Measurements from ENCODE around the gene MGST3.

DNA sequence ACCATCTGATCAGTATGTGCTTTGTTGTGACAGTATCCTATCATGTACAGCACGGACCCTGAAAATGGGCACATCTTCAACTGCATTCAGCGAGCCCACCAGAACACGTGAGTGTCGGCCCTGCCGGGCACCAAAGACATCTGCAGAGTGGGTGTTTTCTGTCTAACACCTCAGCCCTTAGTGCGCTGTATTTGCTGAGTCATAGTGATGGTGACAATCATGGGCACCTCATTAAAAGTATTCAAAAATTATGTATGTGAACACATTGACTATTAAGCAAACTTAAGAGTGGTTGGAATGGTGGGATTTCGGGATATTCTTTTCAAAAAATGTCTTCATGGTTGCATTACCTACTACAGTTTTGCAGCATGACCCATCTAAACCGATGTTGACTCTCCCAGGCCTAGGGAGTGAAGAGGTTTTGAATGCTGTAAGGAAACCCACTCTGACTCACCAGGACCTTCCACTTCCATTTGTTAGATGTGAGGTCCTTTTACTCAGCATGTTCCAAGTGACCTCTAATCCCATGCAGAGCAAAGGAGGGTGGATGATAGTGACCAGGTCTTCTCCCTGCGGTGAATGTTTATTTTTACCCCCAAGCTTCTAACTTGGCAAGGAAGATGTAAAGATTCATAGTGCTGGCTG, 20.1 kb downstream of the MGST3 start:
- TF ChIP-seq, protein P1, sequence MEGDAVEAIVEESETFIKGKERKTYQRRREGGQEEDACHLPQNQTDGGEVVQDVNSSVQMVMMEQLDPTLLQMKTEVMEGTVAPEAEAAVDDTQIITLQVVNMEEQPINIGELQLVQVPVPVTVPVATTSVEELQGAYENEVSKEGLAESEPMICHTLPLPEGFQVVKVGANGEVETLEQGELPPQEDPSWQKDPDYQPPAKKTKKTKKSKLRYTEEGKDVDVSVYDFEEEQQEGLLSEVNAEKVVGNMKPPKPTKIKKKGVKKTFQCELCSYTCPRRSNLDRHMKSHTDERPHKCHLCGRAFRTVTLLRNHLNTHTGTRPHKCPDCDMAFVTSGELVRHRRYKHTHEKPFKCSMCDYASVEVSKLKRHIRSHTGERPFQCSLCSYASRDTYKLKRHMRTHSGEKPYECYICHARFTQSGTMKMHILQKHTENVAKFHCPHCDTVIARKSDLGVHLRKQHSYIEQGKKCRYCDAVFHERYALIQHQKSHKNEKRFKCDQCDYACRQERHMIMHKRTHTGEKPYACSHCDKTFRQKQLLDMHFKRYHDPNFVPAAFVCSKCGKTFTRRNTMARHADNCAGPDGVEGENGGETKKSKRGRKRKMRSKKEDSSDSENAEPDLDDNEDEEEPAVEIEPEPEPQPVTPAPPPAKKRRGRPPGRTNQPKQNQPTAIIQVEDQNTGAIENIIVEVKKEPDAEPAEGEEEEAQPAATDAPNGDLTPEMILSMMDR (IDR thresholded peaks at IDR 0.05; ENCODE audit: borderline replicate concordance, extremely low read depth, low read length, poor library complexity, severe bottlenecking): no peak
- no peak for TF ChIP-seq EZH2 (IDR thresholded peaks at IDR 0.05; ENCODE audit: borderline replicate concordance, low read depth, low read length, severe bottlenecking)

Measured in DND-41 (cell line).